Hepatic stellate cell (primary cell): ENCODE results near the gene PIGS.
A peak's percentile ranks its signal among the peaks of the same experiment; 100 is the strongest.
"Not testable (repeated sequence)": the region's sequence is repeated elsewhere in the genome, so short reads cannot be mapped to it uniquely, and the experiment has no call there.

Experiments
- DNase-seq: peaks from one replicate; pipeline ENCODE4 v3.0.0; 2011; ENCODE audit warnings: low spot score

Gene PIGS

GRCh38 chr17:28571361-28572122 lies at the start of gene PIGS:
PIGS (minus strand) TSS chr17:28571524; CDS start chr17:28571496, 28 bp downstream.
- peak; percentile 99 for DNase-seq

DNA sequence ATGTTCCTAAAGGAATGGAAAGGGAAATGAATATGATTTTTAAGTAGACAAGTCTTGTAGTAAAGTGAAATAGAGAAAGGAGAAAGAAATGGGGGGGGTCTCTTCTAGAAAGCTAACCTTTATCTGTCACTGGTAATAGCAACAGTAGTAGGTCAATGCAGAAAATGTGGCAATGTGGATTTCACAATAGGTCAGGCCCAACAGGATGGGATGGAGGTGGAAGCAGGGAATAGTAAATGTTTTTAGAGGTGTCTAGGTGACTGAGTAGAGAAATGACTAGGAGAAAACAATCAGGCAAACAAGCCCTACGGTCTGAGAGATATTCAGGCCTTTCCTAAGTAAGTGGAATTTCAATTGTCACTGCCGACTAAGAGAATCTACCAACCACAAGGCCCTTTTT lies 48.7 kb upstream of the PIGS start:
- no peak for DNase-seq

DNA sequence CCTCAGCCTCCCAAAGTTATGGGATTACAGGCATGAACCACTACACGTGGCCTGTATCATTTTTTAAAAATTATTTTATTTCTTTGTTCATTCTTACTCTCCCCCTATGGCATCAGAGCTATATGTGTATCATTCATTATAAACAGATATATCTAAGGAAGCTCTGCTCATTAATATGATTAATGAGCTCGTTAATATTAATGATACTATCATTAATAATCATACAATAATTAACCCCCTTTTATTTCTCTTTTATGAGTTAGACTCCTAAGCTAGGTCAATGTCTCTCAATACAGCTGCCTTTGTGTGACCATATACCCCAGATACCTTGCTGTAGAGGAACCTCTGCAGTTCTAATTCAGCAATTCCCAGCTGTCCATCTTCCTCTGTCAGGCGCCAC lies 47.1 kb upstream of the PIGS start:
- no peak for DNase-seq

- no peak for DNase-seq
These were observed 45.0 kb upstream of the PIGS start for GRCh38 chr17:28616281-28616680.

DNA sequence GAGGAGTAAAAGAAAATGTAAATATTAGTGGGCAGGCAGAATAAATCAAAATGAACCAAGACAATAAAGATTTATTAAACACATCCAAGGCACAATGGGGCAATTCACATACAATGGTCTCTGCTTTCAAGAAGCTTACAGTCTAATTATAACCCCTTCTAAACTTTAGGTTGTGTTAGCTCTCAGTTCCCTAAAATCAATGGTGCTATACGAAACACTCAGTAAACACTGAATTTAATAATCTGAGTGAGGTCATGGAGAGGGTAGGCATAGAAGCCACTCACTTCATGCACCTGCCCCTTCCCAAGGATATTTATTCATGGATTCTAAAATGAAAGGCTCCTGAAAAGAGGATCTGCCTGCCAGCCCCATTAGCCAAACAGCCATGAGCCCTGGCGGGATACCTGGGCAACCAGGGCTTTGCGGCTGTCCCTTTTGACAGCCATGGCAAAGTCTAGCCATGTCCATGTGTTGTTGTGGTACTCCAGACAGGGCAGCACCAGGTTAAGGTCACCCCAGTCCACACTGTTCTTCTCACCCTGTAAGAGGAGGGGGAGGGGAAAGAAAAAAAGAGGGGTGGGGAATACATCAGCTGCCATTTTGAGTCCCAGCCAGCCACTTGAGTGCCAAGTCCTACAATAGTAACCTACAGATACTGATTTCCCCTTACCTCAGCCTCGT lies 44.1 kb upstream of the PIGS start:
- DNase-seq, result no peak

- no peak for DNase-seq
These were observed 42.6 kb upstream of the PIGS start, which contains the start of gene RSKR for GRCh38 chr17:28613931-28614381. RSKR (minus strand) TSS chr17:28614185; CDS start chr17:28614161, 24 bp downstream.

GRCh38 chr17:28612936-28613872 lies 41.9 kb upstream of the PIGS start:
- peak; percentile 44 for DNase-seq

- no peak for DNase-seq
These were observed 41.2 kb upstream of the PIGS start for GRCh38 chr17:28612531-28612930.

- DNase-seq, result no peak
These were observed 39.1 kb upstream of the PIGS start for GRCh38 chr17:28610376-28610775.

- DNase-seq, result not testable (repeated sequence)
These were observed 32.7 kb upstream of the PIGS start for GRCh38 chr17:28604031-28604430.

DNA sequence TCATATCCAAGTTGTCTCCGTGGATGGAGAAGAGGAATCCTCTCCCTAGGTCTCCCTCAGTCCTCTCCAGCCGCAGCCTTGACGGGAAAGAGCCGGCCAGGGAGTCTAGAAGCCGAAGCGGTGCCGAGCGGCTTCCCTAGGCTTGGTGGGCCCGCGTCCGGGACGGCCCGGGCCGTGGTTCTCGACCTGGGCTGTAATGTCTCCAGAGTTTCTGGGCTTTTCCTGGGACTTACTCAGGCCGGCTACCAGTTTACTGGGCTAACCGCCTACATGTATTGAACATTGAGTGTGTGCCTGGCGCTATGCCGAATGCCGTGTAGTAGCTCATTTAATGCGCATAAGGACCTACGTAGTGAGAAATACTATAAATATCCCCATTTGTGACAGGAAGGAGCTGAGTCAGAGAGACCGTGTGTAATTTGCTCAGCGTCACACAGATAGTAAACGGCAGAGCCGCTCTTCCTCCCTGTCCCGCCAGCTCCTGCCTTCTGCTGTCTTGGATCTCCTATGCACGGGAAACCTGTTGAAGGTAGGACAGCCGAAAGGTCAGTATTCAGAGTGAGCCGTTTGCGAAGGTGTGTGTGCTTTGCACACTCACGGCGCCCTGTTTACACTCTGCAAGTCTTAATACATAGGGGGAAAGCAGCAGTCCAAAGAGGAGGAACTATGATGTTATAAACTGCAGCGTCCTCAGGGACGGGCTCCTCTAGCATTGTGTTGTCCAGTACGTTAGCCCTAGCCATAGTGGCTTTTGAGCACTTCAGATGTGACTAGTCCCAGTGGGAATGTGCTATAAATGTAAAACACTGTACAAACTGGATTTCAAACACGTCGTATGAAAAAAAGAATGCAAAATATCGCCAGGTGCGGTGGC lies 28.2 kb upstream of the PIGS start:
- DNase-seq, result peak; percentile 82

DNA sequence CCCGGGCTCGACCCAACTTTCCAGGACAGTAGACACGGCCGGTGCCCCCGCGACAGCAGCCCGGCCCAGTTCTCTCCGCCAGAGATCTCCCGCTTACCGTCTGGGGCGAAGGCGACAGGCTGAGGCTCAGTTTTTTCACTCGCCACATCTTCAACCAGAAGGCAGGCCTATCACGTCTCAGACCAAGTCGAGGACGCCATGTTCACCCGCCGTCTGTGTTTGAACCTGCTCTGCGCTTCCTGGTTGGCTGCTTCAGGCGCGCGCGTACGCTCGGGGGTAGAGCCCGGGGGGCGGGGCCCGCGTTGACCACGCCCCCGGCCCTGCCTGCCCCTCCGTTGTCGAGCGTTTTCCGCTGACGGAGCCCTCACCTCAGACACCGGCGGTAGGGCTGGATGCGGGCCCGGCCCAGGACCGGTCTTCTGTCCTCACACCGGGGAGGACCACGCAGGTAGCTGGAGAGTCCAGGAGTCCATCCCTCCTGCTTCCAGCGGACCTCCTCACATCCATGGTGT lies 27.5 kb upstream of the PIGS start, which contains the start of gene SPAG5:
Gene SPAG5 (minus strand): TSS at position 227 of the 512 bp plus-strand sequence. CDS start 79 bp downstream, at position 148.
- DNase-seq, result peak; percentile 98

GRCh38 chr17:28598389-28598788 lies 27.1 kb upstream of the PIGS start:
- no peak for DNase-seq

GRCh38 chr17:28597606-28598383 lies 26.5 kb upstream of the PIGS start:
- no peak for DNase-seq

DNA sequence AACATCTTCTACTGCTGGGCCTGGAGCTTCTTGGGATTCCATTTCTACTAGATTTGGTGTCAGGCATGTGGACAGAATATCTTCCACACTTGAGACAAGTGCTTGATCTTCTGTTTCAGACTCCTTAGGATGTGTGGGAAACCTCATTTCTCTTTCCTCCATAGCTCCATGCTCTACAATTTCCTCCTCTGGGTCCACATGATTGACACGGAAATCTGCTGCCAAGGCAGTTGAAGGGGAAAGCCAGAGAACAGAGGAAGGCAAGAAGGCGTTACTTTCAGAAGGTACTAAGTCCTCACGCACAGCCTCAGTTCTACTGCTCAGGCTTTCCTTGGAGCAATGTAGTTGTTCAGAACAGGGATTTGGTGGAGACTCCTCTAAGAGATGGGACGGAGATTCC lies 20.9 kb upstream of the PIGS start:
- no peak for DNase-seq

- no peak for DNase-seq
These were observed 14.5 kb upstream of the PIGS start for GRCh38 chr17:28585851-28586250.

GRCh38 chr17:28584434-28584833 lies 13.1 kb upstream of the PIGS start:
- DNase-seq, result no peak

DNA sequence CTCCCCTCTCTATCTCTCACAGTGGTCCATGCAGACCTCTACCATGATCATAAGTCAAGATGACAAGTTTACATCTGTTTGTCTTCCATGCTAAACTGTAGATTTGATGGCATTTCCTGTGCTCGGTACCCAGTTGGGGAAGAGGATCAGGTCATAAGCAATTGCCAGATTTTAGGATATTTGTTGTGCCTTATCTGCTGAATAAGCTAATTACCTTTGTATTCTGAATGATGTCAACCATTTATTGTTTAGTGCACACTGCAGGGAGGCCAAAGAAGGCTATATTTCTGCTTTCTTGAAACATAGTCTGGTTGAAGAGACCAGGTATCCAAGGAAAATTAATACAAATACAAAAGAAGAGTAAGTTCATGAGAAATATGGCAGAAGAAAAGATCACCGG lies 11.2 kb upstream of the PIGS start:
- DNase-seq, result no peak

- DNase-seq, result no peak
These were observed 9.6 kb upstream of the PIGS start for GRCh38 chr17:28580959-28581358.

DNA sequence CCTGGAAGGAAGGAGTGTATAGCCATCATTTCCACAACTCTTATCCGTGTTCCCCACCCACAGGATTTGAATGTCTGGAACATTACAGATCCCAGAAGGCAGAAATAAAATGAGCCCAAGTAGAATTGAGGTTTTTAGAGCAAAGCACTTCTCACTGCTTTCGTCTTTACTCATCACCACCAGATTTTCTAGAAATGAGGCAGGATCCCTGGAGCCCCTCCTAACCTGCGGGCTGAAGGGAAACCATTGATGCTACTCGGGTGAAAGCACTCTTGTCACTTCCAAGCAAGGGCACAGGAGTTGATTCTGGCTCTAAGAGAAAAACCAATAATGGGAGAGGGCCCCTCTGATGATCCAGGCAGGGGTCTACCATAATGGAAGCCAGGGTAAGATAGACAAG lies 8.2 kb upstream of the PIGS start:
- DNase-seq, result no peak
